Pancreas (tissue), 10 donors: Measurements from ENCODE around the gene GSC2. TPM values are rescaled to one million over a fixed set of nuclear protein-coding genes. Genes with fewer than 3 reads are reported as not detected.
A peak's percentile ranks its signal among the peaks of the same experiment; 100 is the strongest.

Source experiments
- ATAC-seq, 4 donors: fragments of 200-7000 bp; cut with Tn5 transposase; one replicate each; pipeline versions ENCODE4 v1.8.0 to v1.9.1; 2020; ENCODE audit warnings: mild to moderate bottlenecking in 4 of 4, moderate library complexity in 4 of 4
- DNase-seq, 6 donors: peaks; one replicate each; pipeline ENCODE4 v3.0.0-alpha.2; 2020
- FAIRE-seq: peaks from 2 replicates; lab custom pipeline; 2012; peaks lifted over from hg19 to GRCh38; lab: Jason Lieb, UNC
- H3K27ac ChIP-seq, 4 donors: fragments of 200-600 bp; sonication (generic); 1 replicate in 3 of 4; 2 replicates in 1 of 4; pipeline versions ENCODE4 v1.5.0 to v1.8.0; 2020
- H3K27me3 ChIP-seq, 4 donors: fragments of 200-600 bp; one replicate each; pipeline ENCODE4 v1.8.0; 2021
- H3K36me3 ChIP-seq, 3 donors: fragments of 200-600 bp; sonication (generic) in 1 of 3; one replicate each; pipeline versions ENCODE4 v1.5.0 to v1.8.0; 2020 to 2021
- H3K4me1 ChIP-seq, 3 donors: fragments of 200-600 bp; one replicate each; pipeline ENCODE4 v1.8.0; 2021
- H3K4me3 ChIP-seq, 4 donors: fragments of 200-600 bp; sonication (generic) in 2 of 4; one replicate each; pipeline versions ENCODE4 v1.5.0 to v1.8.0; 2020 to 2021
- H3K9me3 ChIP-seq, 4 donors: fragments of 200-600 bp; one replicate each; pipeline ENCODE4 v1.8.0; 2021
- CTCF ChIP-seq, 4 donors: fragments of 200-600 bp; sonication (generic) in 3 of 4; IDR thresholded peaks; one replicate each; pipeline versions ENCODE4 v1.5.0 to v1.8.0; 2021; ENCODE audit warnings: antibody characterized with exemption in 4 of 4
- WGBS, 2 donors: extraction: QIAGEN DNeasy Blood & Tissue Kit; methylation state at CpG; one replicate each; pipeline ENCODE4 v1.1.7; 2013; 5-methylcytosine and 5-hydroxymethylcytosine counted together
- intact Hi-C, 3 donors: fragments of 100-400 bp; cut with DNase I; formaldehyde crosslinking; loops; one replicate each; pipeline versions ENCODE4 v1.11.1 to v1.14.2; 2022
- polyA plus RNA-seq, 2 donors: library from polyadenylated mRNA; stranded (reverse); fragments of 200-250 nt; gene quantifications; one replicate each; pipeline ENCODE4 v1.2.3, GENCODE V29; 2013
- total RNA-seq, 6 donors: library from RNA; stranded (reverse); fragmentation: NEBNext Ultra II Directional in 4 of 6; extraction: Animal tissue kit (Norgen Biotek cat#: 25700) in 4 of 6; gene quantifications; one replicate each; pipeline versions ENCODE4 v1.2.1 to v1.2.4, GENCODE V29; 2021 to 2023
- donor health status: healthy with polysubstance abuse.
- donor health status: DM: no; HTN: no; CAD: no; lungs with moderate emphysema.
- donor health status: DM: no; HTN: no; CAD: no.
- donor health status: control.
- donor health status: control.
- donor health status: Bipolar disorder and iron deficiency.
- donor health status: DM: yes; HTN: yes; CAD: no.
- donor health status: DM: no; HTN: no; CAD: no.
- donor health status: DM: no; HTN: no; CAD: no.
- donor health status: DM: yes; HTN: yes; CAD: no.

Gene GSC2
- total and polyA plus RNA-seq, 8 donors = not detected

DNA sequence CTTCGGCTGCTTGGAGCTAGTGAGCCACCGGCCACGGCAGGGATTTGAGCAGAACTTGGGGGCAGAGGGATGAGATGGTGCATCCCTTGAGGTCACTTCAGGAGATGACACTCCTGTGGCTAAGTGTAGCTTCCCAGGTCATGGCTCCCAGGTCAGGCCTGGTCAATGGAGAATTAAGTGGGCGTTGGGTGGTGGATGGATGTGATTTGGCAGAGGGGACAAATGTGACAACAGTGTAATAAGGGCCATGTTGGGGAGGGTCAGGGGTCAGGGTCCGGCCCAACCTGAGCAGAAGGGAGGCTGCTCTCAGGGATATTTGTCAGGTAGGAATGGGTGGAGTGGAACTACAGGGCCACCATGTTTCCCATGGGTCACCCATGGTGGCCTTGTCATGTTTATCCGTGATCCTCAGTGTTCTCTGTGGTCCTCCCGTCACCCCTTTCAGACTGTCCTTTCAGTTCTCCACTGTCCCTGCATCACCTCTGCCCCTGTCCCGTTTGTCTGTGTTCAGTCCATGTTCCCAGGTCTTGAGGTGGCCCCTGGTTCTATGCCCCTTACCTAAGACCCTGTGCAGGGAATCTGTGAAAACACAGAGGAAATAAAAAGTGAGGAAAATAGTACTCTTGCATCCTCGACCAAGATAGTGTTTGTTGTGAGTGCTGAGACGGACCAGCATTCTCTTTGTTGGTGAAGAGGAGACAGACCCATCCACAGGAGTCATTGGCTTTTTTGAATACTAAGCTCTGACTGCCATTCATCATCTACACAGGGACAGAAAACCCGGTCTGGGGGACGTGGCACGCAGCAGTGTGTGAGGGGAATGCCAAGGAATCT lies 22.3 kb upstream of the GSC2 start:
- H3K9me3 ChIP-seq = no peaks in the 10 kb centered on the region
- intact Hi-C loops = no loop called here
- no peaks in the 10 kb centered on the region for H3K36me3 ChIP-seq
- H3K4me1 ChIP-seq = peaks cover 5 to 26% (median 23%) of the 10 kb centered on the region in 3 donors
- no peak for FAIRE-seq
- TF ChIP-seq CTCF (IDR thresholded peaks at IDR 0.05) = no peak
- ATAC-seq = no peak
- DNase-seq = no peak
- peak overlapping the region; percentile 73 to 80 (median 76) for H3K27ac ChIP-seq
- H3K4me3 ChIP-seq = peak overlapping the region; percentile 82 to 100 (median 90)
- H3K27me3 ChIP-seq = peaks cover 0 to 5% (median 2%) of the 10 kb centered on the region in 4 donors
- WGBS, 2 donors = 25 to 30% methylated on average over 13 of the region's 13 CpGs

DNA sequence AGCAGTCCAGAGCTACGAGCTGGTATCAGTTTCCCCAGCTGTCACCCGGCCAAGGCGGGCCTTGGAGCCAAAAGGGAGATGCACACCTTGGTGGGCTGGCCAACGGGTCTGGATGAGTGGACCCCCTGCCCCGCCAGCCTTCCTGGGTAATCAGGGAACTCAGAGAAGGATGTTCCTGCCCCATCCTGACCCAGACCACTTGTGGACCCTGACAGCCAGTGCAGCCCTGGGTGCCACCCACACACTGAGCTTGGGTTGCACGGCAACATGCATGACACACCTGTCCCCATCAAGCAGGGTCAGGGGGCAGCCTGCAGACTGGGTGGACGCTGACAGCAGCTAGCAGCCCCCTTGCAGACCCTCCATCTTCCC lies 19.8 kb upstream of the GSC2 start:
- TF ChIP-seq CTCF (IDR thresholded peaks at IDR 0.05) = no peak
- no peak for FAIRE-seq
- Histone ChIP-seq H3K4me3 (peak overlapping the region in 2 of 4 donors; percentile 21 to 35), H3K27me3 (peaks cover 0 to 13% (median 2%) of the 10 kb centered on the region in 4 donors), H3K9me3 (no peaks in the 10 kb centered on the region), H3K27ac (no peak overlapping the region), H3K4me1 (peaks cover 4 to 22% (median 17%) of the 10 kb centered on the region in 3 donors), H3K36me3 (no peaks in the 10 kb centered on the region)
- intact Hi-C loops = no loop called here
- peak in 2 of 6 donors; percentile 46 to 78 for DNase-seq
- no peak for ATAC-seq
- WGBS, 2 donors = 36 to 44% methylated on average over 7 of the region's 7 CpGs

DNA sequence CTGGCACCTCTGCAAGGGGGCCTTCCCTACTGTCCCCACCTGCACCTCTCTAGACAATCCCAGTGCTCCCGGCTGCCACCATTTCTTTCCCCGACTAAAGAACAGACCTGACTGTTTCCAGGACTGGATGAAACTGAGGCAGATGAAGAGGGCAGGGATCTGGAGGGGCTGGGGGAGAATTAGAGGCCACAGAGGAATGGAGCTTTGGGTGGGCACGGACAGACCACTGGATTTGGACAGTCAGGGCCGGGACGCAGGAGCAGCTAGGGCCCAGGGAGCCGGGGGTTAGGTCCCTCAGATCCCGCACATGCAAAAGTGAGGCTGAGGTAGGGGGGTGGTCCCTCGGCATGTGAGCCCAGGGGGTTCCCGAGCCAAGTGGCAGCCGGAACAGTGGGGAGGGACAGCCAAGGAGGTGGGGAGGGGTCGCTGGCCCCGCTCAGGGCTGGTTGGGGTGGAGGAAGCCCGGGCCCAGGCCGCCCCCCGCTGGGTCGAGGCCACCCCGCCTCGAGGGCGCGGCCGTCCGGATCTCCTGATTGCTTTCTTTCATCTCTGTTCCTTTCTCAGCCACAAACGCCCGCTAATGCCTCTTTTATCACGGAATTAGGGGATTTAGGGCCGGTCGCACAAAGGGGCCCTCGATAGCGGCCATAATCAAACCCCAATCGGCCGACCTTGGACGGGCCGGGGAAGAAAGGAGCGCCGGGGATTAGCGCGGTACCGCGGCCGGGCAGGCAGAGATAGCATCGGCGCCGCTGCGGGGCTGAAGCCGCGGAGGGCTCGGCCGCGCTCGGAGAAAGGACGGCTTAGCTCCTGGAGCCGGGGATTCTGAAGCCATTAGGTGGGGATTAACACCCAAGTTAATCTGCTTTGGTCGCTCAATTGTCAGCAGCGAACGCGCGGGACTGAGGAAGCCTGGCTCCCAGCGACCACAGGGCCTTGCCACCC lies 19.2 kb upstream of the GSC2 start:
- no peak overlapping the region for H3K27ac ChIP-seq
- peaks cover 0 to 17% (median 11%) of the 10 kb centered on the region in 3 donors for H3K4me1 ChIP-seq
- intact Hi-C loops = no loop called here
- no peaks in the 10 kb centered on the region for H3K36me3 ChIP-seq
- TF ChIP-seq CTCF (IDR thresholded peaks at IDR 0.05) = no peak
- H3K4me3 ChIP-seq = peak overlapping the region in 2 of 4 donors; percentile 21 to 35
- WGBS, 2 donors = 4 to 5% methylated on average over 54 to 58 of the region's 58 CpGs
- DNase-seq = peak in 3 of 6 donors; percentile 26 to 50 (median 49)
- H3K27me3 ChIP-seq = peaks cover 0 to 13% (median 2%) of the 10 kb centered on the region in 4 donors
- FAIRE-seq = no peak
- no peak for ATAC-seq
- no peaks in the 10 kb centered on the region for H3K9me3 ChIP-seq

GRCh38 chr22:19168088-19168890 lies 18.2 kb upstream of the GSC2 start:
- Histone ChIP-seq H3K27ac (no peak overlapping the region), H3K36me3 (no peaks in the 10 kb centered on the region), H3K27me3 (peaks cover 0 to 13% (median 2%) of the 10 kb centered on the region in 4 donors), H3K9me3 (no peaks in the 10 kb centered on the region), H3K4me1 (peaks cover 0 to 14% (median 11%) of the 10 kb centered on the region in 3 donors), H3K4me3 (no peak overlapping the region)
- ATAC-seq (no peak), DNase-seq (peak in 2 of 6 donors; percentile 34 to 37), FAIRE-seq (no peak)
- intact Hi-C loops = no loop called here
- no peak for TF ChIP-seq CTCF (IDR thresholded peaks at IDR 0.05)
- 31 to 42% methylated on average over 17 of the region's 17 CpGs for WGBS, 2 donors
